HG03469 (cell line): Measurements from ENCODE around the gene CD37.
"Not testable (repeated sequence)": the region's sequence is repeated elsewhere in the genome, so short reads cannot be mapped to it uniquely, and the experiment has no call there.

ENCODE experiments used
- ATAC-seq: cut with Tn5 transposase; IDR thresholded peaks from one replicate; pipeline ENCODE4 v1.9.1; 2021; ENCODE audit warnings: mild to moderate bottlenecking, moderate library complexity, moderate number of reproducible peaks; ENCODE audit not compliant: unreplicated experiment

CD37 gene

DNA sequence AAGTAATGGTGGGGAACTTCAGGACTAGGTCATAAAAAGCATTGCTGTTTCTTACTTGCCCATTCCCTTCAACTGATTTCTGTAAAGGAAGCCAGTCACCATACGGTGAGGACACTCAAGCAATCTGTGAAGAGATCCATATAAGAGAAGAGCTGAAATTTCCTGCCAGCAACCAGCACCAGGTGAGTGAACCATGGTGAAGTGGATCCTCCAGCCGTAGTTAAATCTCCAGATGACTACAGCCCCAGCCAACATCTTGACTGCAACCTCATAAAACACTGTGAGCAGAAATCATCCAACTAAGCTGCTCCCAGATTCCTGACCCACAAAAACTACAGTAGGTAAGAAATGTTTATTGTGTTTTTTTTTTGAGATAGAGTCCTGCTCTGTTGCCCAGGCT is 6.5 kb upstream of the CD37 start:
- no peak for ATAC-seq

- ATAC-seq = not testable (repeated sequence)
Measured at GRCh38 chr19:49331187-49331586, 4.0 kb upstream of the CD37 start.

DNA sequence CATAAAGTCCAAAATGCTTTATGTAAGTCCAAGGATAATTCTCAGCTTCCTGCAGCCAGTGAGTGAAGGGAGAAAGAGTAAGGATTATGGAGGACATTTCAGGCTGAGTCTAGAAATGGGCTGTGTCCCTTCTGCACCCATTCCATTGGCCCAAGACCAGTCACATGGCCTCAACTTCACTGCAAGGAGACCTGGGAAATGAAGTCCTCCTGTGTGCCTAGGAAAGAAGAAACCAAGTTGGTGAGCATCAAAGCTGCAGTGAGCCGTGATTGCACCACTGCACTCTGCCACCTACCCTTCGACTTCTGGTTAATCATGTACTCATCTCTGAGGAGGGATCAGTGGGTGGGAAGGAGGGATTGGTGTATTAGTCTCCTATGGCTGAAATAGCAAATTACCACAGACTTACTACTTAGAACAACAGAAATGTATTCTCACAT is 3.6 kb upstream of the CD37 start:
- no peak for ATAC-seq

GRCh38 chr19:49332691-49333417 is 2.4 kb upstream of the CD37 start:
- ATAC-seq = not testable (repeated sequence)

- no peak for ATAC-seq
Measured at GRCh38 chr19:49333418-49333805, 1.8 kb upstream of the CD37 start.

- ATAC-seq = no peak
Measured at GRCh38 chr19:49333811-49334288, 1.4 kb upstream of the CD37 start.

DNA sequence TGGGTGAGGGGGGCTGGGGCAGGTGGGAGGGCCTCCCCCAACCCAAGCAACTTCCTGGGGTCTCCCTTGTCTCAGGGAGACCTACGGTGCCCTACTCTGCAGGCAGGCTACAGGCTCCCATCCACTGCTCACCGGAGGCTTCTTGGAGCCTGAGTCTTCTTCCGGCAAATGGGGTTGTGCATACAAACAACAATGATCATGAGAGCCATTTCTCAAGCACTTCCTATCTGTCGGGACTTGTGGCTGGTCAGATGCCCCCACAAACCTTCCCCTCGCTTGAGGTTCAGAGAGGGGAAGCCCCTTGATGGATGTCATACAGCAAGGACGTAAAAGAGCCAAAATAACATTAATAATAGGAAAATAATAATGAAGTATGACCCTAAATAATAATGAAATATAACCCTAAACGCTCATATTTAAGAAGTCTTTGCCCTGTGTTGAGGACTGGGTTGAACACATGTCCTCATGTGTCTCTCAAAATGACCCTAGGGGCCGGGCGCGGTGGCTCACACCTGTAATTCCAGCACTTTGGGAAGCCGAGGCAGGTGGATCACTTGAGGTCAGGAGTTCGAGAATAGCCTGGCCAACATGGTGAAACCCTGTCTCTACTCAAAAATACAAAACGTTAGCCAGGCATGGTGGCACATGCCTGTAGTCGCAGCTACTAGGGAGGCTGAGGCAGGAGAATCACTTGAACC is 727 bp downstream of the CD37 start:
- no peak for ATAC-seq

DNA sequence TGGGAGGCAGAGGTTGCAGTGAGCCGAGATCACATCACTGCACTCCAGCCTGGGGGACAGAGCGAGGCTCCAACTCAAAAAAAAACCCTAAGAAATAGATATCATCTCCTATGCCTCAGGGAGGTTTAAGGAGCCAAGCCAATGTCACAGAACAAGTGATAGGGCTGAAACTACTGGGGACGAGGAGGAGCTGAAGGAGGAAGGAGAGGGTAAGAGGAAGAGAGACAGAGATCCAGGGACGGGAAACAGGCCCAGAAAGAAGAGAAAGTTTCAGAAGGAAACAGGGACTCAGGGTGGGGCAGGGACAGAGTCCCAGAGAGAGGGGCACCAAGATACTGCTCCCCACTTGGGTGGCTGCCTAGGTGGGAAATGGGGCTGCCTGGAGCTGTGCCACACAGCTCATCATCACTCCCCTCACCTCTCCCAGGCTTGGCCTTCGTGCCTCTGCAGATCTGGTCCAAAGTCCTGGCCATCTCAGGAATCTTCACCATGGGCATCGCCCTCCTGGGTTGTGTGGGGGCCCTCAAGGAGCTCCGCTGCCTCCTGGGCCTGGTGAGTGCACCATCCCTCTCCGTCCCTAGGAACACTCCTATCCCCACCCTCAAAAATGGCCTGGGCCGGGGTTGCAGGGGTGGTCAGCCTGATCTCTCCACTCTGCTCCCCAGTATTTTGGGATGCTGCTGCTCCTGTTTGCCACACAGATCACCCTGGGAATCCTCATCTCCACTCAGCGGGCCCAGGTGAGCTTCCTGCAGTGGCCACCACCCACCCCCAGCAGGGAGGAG is 1.5 kb downstream of the CD37 start:
- no peak for ATAC-seq

GRCh38 chr19:49337267-49338022 is 2.2 kb downstream of the CD37 start:
- no peak for ATAC-seq

DNA sequence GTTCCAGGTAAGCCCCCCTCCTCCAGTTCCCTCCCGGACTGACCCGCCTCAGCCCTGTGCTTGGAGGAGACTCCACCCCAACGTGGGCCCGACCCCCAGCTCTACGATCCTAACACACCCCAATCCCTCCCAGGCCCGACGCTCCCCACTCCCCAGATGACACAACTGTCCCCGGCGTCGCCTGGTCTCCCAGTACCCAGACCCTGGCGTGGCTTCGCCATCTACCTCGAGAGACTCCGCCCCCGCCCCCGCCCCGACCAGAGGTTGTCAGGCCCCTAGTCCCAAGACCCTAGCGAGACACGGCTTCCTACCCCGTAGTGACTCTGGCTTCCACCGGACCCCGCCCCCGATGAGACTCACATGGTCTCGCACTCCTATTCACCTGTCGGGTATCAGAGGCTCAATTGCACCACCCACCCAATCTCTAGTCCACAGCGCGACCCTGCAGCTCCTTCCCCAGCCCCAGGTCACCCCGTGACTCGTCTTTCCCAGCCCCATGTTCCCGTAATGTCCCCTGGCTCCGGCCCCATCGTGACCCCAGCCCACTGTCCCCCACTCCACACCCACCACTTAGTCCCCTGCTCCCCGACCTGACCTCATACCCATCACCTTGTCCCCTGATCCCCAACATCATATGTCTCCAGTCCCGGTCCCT is 2.9 kb downstream of the CD37 start:
- ATAC-seq = no peak

DNA sequence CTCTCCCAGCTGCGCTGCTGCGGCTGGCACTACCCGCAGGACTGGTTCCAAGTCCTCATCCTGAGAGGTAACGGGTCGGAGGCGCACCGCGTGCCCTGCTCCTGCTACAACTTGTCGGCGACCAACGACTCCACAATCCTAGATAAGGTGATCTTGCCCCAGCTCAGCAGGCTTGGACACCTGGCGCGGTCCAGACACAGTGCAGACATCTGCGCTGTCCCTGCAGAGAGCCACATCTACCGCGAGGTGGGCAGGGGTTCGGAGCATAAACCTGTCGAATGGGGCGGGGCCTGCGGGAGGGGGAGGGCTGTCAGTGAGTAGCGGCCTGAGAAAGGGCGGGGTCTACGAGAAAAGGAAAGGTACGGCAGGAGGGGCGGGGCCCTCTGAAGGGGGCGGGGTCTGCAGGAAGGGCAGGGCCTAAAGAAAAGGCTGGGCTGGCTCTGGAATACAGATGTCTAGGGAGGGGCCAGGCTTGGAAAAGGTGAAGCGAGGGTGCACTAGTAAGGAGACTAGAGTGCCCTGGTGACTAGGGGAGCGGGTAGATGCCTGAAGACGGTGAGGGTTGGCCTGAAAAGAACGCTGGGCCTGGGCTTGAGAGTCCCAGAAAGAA is 3.6 kb downstream of the CD37 start:
- no peak for ATAC-seq

- no peak for ATAC-seq
Measured at GRCh38 chr19:49339301-49340068, 4.3 kb downstream of the CD37 start.

DNA sequence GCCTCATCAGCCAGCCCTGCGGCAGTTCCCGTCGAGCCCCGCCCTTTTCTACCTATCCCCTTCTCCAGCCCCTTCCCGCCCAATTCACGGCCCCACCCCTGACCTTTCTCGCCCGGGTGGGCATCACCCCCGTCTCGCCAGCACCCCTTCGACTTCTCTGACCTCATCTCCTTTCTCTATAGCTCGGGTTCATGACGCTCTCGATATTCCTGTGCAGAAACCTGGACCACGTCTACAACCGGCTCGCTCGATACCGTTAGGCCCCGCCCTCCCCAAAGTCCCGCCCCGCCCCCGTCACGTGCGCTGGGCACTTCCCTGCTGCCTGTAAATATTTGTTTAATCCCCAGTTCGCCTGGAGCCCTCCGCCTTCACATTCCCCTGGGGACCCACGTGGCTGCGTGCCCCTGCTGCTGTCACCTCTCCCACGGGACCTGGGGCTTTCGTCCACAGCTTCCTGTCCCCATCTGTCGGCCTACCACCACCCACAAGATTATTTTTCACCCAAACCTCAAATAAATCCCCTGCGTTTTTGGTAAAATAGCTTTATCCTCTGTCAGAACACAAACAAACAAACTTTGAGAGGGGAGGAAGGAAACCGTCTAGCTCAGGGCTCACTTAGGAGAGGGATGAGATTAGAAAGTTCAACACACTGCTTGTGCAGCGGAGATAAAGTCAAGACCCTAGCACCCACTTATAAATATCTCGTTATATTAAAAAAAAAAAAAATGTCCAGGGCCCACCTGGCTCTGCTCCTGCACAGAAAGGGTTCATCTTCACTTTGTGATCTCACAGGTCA is 5.1 kb downstream of the CD37 start:
- ATAC-seq = peak; percentile 47

- no peak for ATAC-seq
Measured at GRCh38 chr19:49340865-49341718, 5.9 kb downstream of the CD37 start.

DNA sequence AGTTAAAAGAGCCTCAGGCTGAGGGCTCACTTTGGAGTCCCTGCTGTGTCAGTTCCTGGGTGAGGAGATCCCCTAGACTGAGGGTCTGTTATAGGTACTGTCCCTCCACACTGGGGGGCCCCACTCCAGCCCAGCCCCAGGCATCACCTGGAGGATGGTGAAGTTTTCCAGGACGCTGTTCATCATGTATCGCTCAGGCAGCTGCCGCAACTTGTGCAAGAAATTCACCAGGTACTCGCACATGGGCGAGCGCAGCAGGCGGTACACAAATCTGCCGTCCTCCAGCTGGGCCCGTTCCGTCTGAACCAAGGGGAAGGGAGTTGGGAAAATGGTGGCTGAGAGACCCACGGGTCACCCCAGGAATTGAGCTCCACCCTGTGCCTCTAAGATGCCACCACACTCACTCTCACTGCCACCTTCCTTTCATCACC is 7.1 kb downstream of the CD37 start:
- no peak for ATAC-seq

DNA sequence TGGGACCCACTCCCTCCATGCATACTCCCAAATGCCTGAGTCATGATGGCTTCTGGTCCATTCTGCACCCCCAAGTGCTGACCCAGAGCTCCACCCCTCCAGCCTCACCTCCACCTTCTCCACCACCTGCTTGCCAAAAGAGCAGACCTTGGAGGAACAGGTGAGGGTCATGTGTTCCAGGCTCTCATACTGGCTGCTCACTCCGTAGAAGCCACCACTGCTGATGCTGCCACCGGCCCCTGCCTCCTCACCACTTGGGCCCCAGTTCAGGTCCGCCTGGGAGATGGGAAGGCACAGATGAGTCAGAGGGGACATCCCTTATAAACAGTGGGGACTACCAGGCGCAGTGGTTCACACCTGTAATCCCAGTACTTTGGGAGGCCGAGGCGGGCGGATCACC is 7.9 kb downstream of the CD37 start:
- no peak for ATAC-seq
